Esophagus squamous epithelium (tissue), 4 donors: ENCODE results near the gene C19orf85.

ENCODE experiments used
- CTCF ChIP-seq, 6 experiments: fragments of 450-650 bp in 4 of 6; fragments of 200-600 bp in 2 of 6; sonication (generic) in 2 of 6; IDR thresholded peaks; one replicate each; pipeline ENCODE4 v1.5.1; 2016 to 2019; ENCODE audit warnings: antibody characterized with exemption in 6 of 6, mild to moderate bottlenecking in 4 of 6, moderate library complexity in 4 of 6
- POLR2A ChIP-seq, 4 donors: fragments of 450-650 bp; IDR thresholded peaks; one replicate each; pipeline ENCODE4 v1.6.1; 2017; ENCODE audit warnings: antibody characterized with exemption in 4 of 4, mild to moderate bottlenecking in 4 of 4, moderate library complexity in 3 of 4

DNA sequence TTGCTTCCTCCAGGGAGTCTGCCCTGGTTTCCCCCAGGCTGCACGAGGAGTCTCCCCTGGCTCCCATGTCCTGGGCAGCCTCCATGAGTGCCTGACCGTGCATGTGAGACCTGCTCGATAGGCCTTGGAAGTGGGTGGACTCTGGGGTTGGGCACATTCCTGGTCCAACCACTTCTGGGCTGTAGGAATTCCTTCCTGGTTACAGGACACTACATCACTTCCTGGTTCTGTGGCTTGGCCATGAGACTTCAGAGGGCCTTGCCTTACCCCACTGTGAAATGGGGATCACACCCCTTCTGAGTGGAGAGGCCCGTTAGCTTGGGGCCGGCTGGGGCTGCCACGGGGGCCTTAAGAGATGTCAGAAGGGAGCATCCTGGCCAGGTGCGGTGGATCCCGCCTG lies 7.9 kb upstream of the C19orf85 start:
- TF ChIP-seq CTCF (IDR thresholded peaks at IDR 0.05) (no peak), POLR2A (IDR thresholded peaks at IDR 0.05) (no peak)
